Stimulated activated CD4-positive, alpha-beta T cell treated with anti-CD3 and anti-CD28 coated beads, Interleukin-12 subunit alpha, Interleukin-12 subunit beta, amount 100 ng/mL, for 24 hours (primary cell): ENCODE results near the gene TMEM201.
"Not testable (repeated sequence)": the region's sequence is repeated elsewhere in the genome, so short reads cannot be mapped to it uniquely, and the experiment has no call there.

ENCODE experiments used
- DNase-seq, 2 experiments: peaks; one replicate each; pipeline ENCODE4 v3.0.0-alpha.2; 2020; ENCODE audit warnings: low read depth in 2 of 2

Gene TMEM201

GRCh38 chr1:9621032-9621431, 32.3 kb downstream of the TMEM201 start:
- no peak for DNase-seq

- DNase-seq = no peak
Measured at GRCh38 chr1:9624081-9624480, 35.4 kb downstream of the TMEM201 start.

GRCh38 chr1:9625030-9625429, 36.3 kb downstream of the TMEM201 start:
- not testable (repeated sequence) for DNase-seq

GRCh38 chr1:9626201-9626608, 37.5 kb downstream of the TMEM201 start:
- DNase-seq = no peak

- peak in 1 of 2 experiments; percentile 68 for DNase-seq
Measured at GRCh38 chr1:9628541-9629444, 40.1 kb downstream of the TMEM201 start.

GRCh38 chr1:9629445-9630201, 40.9 kb downstream of the TMEM201 start:
- peak; percentile 47 to 68 for DNase-seq

- no peak for DNase-seq
Measured at GRCh38 chr1:9630331-9631111, 41.8 kb downstream of the TMEM201 start.

- no peak for DNase-seq
Measured at GRCh38 chr1:9631613-9632012, 42.9 kb downstream of the TMEM201 start.

GRCh38 chr1:9633493-9633892, 44.8 kb downstream of the TMEM201 start:
- DNase-seq = no peak

GRCh38 chr1:9634582-9634981, 45.9 kb downstream of the TMEM201 start:
- DNase-seq = no peak

- DNase-seq = no peak
Measured at GRCh38 chr1:9639227-9639626, 50.5 kb downstream of the TMEM201 start.

GRCh38 chr1:9643351-9644256, 54.9 kb downstream of the TMEM201 start:
- DNase-seq = no peak

- DNase-seq = no peak
Measured at GRCh38 chr1:9646037-9646436, 57.3 kb downstream of the TMEM201 start.

GRCh38 chr1:9648171-9648570, 59.5 kb downstream of the TMEM201 start:
- no peak for DNase-seq

- DNase-seq = no peak
Measured at GRCh38 chr1:9649769-9650168, 61.1 kb downstream of the TMEM201 start.

GRCh38 chr1:9651220-9651564, 62.5 kb downstream of the TMEM201 start:
- no peak for DNase-seq

- no peak for DNase-seq
Measured at GRCh38 chr1:9651565-9652378, 63.1 kb downstream of the TMEM201 start, which contains the start of gene PIK3CD. Gene PIK3CD (plus strand): TSS chr1:9651731. CDS start chr1:9710456, 58,725 bp downstream.

GRCh38 chr1:9652379-9653209, 63.9 kb downstream of the TMEM201 start:
- no peak for DNase-seq

- no peak for DNase-seq
Measured at GRCh38 chr1:9653210-9653490, 64.4 kb downstream of the TMEM201 start.
